ENCODE measurements around the gene CD48. TPM values are rescaled to one million over a fixed set of nuclear protein-coding genes. Genes with fewer than 3 reads are reported as not detected.

Gene CD48
- total RNA-seq, 2 experiments from 2014 or later: 131 to 150 TPM

DNA sequence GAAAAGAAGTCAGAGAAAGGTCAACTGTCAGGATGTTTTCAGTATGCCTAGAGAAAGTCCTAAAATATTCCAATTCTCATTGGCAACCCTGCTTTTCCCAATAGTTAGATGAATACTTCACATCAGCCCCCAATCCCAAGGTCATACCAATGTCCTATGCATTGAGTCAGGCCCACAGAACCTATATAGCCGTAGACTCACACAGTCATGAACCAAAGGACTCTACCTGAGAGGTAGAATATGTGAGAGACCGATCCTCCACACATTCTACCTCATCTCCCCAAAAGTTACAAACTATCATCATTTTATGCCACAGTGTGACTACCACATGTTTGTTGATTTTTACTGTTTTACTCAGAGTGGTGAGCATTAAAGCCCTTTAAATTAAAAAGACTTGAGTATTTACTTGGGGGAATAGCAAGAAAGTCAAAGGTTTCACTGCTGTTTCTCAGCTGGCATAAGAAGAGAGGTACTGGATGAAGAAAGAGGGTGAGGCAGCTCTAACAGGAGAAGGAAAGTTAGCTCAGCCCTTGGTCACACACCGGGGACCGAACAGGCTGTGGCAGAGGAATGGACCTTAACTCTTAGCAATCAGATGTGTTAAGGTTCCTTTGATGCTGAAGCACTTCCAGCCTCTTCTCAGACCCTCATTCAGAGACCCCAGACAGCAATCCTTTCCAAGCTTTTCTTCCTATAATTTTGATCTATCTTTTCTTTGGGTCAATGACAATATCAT is 937 bp downstream of the CD48 start:
- DNase-seq (ENCODE audit: low spot score): peak; percentile 38
- H3K4me2 ChIP-seq (ENCODE audit: low read length): peak overlapping the region; percentile 92
- H2AFZ ChIP-seq (ENCODE audit: low read length): no peak overlapping the region; the same call in 1 of the 2 replicates
- 0 out of 2 replicates have a peak, but pooled peaks cover under 1% of the 10 kb centered on the region for H4K20me1 ChIP-seq (ENCODE audit: insufficient read depth, low read length)
- intact Hi-C loops (cut with micrococcal nuclease; ENCODE audit: unreplicated experiment): loop anchor here (1.0 to 2.0 kb wide), 3 partner anchors 36 to 188 kb away; partner anchors contain the start of gene SLAMF6
- H3K9me3 ChIP-seq (ENCODE audit: low read length): no peaks in the 10 kb centered on the region
- no TSS peak for BruUV-seq (replicated peaks)
- peaks cover 79% of the 10 kb centered on the region for H3K79me2 ChIP-seq (ENCODE audit: insufficient read depth, low read depth, low read length)
- peaks cover 69% of the 10 kb centered on the region for H3K4me1 ChIP-seq (ENCODE audit: insufficient read depth, low read length, poor library complexity, severe bottlenecking)
- peak overlapping the region; percentile 77 for H3K4me3 ChIP-seq (ENCODE audit: low read depth, low read length, poor library complexity, severe bottlenecking)
- POLR2A ChIA-PET: interaction anchor here (0.5 to 2.1 kb wide), 8 partner anchors 8 to 173 kb away, joined by 3 to 18 read pairs (median 4); partner anchors contain the start of genes CD84 and LY9
- H3K27ac ChIP-seq (ENCODE audit: low read depth, low read length, poor library complexity, severe bottlenecking): peak overlapping the region; percentile 98
- H3K36me3 ChIP-seq (ENCODE audit: insufficient read depth, low read length): peaks cover 35% of the 10 kb centered on the region
- H3K9me2 ChIP-seq (ENCODE audit: insufficient read depth, low read length): no peaks in the 10 kb centered on the region
- TF ChIP-seq, protein P1, sequence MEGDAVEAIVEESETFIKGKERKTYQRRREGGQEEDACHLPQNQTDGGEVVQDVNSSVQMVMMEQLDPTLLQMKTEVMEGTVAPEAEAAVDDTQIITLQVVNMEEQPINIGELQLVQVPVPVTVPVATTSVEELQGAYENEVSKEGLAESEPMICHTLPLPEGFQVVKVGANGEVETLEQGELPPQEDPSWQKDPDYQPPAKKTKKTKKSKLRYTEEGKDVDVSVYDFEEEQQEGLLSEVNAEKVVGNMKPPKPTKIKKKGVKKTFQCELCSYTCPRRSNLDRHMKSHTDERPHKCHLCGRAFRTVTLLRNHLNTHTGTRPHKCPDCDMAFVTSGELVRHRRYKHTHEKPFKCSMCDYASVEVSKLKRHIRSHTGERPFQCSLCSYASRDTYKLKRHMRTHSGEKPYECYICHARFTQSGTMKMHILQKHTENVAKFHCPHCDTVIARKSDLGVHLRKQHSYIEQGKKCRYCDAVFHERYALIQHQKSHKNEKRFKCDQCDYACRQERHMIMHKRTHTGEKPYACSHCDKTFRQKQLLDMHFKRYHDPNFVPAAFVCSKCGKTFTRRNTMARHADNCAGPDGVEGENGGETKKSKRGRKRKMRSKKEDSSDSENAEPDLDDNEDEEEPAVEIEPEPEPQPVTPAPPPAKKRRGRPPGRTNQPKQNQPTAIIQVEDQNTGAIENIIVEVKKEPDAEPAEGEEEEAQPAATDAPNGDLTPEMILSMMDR (conservative IDR thresholded peaks at IDR 0.05; ENCODE audit: low read length): no peak
- no peak for TF ChIP-seq EZH2phosphoT487 (IDR thresholded peaks at IDR 0.05; ENCODE audit: borderline replicate concordance, low read depth, low read length)
- CTCF ChIA-PET (ENCODE audit: unreplicated experiment): interaction anchor here (0.9 to 1.3 kb wide), 2 partner anchors 12 to 36 kb away, joined by 3 to 7 read pairs; no protein-coding TSS in a partner anchor

DNA sequence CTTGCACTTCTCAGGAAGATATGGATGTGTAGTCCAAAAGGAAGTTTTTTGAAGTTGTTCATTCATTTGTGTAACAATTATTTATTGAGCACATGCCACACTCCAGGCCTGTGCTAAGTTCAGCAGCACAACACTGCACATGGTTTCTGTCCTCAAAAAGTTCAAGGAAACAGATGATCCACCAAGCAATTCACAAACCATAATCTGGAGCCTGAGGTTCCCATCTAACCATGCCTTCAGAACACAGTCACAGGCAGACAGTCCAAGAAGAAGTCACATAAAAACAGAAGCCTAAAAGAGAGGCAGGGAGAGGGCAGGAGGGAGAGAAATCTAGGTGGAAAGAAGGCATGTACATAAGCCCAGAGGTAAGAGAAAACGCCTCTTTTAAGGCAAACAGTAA is 1.9 kb downstream of the CD48 start:
- intact Hi-C loops (cut with micrococcal nuclease; ENCODE audit: unreplicated experiment): loop anchor here (1.0 to 2.0 kb wide), 3 partner anchors 35 to 187 kb away; partner anchors contain the start of gene SLAMF6
- peak overlapping the region; percentile 77 for H3K4me3 ChIP-seq (ENCODE audit: low read depth, low read length, poor library complexity, severe bottlenecking)
- no TSS peak for BruUV-seq (replicated peaks)
- peak overlapping the region; percentile 92 for H3K4me2 ChIP-seq (ENCODE audit: low read length)
- peaks cover 78% of the 10 kb centered on the region for H3K4me1 ChIP-seq (ENCODE audit: insufficient read depth, low read length, poor library complexity, severe bottlenecking)
- H4K20me1 ChIP-seq (ENCODE audit: insufficient read depth, low read length): 0 out of 2 replicates have a peak, but pooled peaks cover 10% of the 10 kb centered on the region
- peaks cover 89% of the 10 kb centered on the region for H3K79me2 ChIP-seq (ENCODE audit: insufficient read depth, low read depth, low read length)
- ChIA-PET POLR2A (interaction anchor here (2.1 to 2.3 kb wide), 2 partner anchors 26 to 35 kb away, joined by 7 to 11 read pairs; no protein-coding TSS in a partner anchor), CTCF (ENCODE audit: unreplicated experiment) (interaction anchor here (1.2 kb wide), 1 partner anchor 35 kb away, joined by 4 read pairs; no protein-coding TSS in a partner anchor)
- no peak for DNase-seq (ENCODE audit: low spot score)
- no peak overlapping the region; the same call in 1 of the 2 replicates for H2AFZ ChIP-seq (ENCODE audit: low read length)
- peak overlapping the region; percentile 98 for H3K27ac ChIP-seq (ENCODE audit: low read depth, low read length, poor library complexity, severe bottlenecking)
- no peak for TF ChIP-seq EZH2phosphoT487 (IDR thresholded peaks at IDR 0.05; ENCODE audit: borderline replicate concordance, low read depth, low read length)
- TF ChIP-seq, protein P1 (conservative IDR thresholded peaks at IDR 0.05; ENCODE audit: low read length): no peak
- H3K9me3 ChIP-seq (ENCODE audit: low read length): no peaks in the 10 kb centered on the region
- no peaks in the 10 kb centered on the region for H3K9me2 ChIP-seq (ENCODE audit: insufficient read depth, low read length)
- peaks cover 45% of the 10 kb centered on the region for H3K36me3 ChIP-seq (ENCODE audit: insufficient read depth, low read length)

Measured in OCI-LY7 (cell line).